ENCODE measurements around the gene RNF212. TPM values are rescaled to one million over a fixed set of nuclear protein-coding genes. Genes with fewer than 3 reads are reported as not detected.

RNF212 gene
- total and polyA plus RNA-seq, 9 of the 15 experiments (the other 6 are each of a cell fraction or from before 2014, with no cell fraction given): 0.04 TPM; not detected in 8

DNA sequence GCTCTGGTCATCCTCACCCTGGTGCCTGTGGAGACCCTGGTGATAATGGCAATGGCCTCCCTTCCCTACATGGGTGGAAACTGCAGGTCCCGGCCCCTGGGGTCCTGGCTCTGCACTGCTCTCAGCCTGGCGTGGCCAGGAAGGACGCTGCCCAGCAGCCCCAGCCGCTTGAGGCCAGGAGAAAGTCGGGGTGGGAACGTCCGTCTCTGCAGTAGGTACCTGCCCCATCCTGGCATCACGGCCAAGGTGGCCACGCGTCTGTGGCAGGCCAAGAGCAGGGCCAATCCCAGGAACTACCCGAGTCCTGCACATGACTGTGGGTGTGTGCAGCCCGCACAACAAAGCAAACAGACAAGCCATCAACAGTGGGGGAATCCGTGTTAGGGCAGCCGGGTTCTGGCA lies 68.2 kb downstream of the RNF212 start:
- FAIRE-seq (no peak), DNase-seq (ENCODE audit: extremely low read depth in 1 of 4, low spot score in 3 of 4) (no peak), ATAC-seq (no peak)
- H3K9ac ChIP-seq (ENCODE audit: insufficient read depth in 1 of 2, low read depth in 2 of 2, low read length in 2 of 2): peak overlapping the region in 1 of 2 experiments; percentile 76; a peak in 2 of 4 replicates
- H3K4me2 ChIP-seq (ENCODE audit: insufficient read depth, low read length): no peak overlapping the region
- intact Hi-C loops (cut with micrococcal nuclease): loop anchor here (10.0 kb wide), 1 partner anchor 50 kb away; the partner anchor contains the start of gene SLC26A1
- no peak overlapping the region for H2AFZ ChIP-seq (ENCODE audit: low read depth, low read length)
- CTCF ChIA-PET (ENCODE audit: low intra/inter-chr PET ratio): no interaction called here
- H3K27me3 ChIP-seq (ENCODE audit: control insufficient read depth in 2 of 2, insufficient read depth in 2 of 2, low read length in 2 of 2): peaks cover 9 to 27% of the 10 kb centered on the region in 2 experiments; a peak in 4 of 5 replicates
- H3K36me3 ChIP-seq (ENCODE audit: control insufficient read depth, insufficient read depth, low read length): no peaks in the 10 kb centered on the region
- no TSS peak for BruUV-seq (replicated peaks)
- in situ Hi-C loops (cut with MboI): no loop called here
- no peaks in the 10 kb centered on the region for H3K79me2 ChIP-seq (ENCODE audit: control insufficient read depth, insufficient read depth, low read length)
- no peaks in the 10 kb centered on the region for H3K9me3 ChIP-seq (replicated peaks; ENCODE audit: control insufficient read depth, insufficient read depth, low read depth, low read length)
- WGBS (ENCODE audit: insufficient coverage, low coverage, missing lambda C conversion rate): 96% methylated on average over 7 of the region's 14 CpGs
- H3K4me1 ChIP-seq (replicated peaks in 1 of 2; ENCODE audit: control insufficient read depth in 2 of 2, insufficient read depth in 2 of 2, low read length in 2 of 2): peaks cover 37 to 77% of the 10 kb centered on the region in 2 experiments
- TF ChIP-seq EWSR1 (IDR thresholded peaks at IDR 0.05; ENCODE audit: borderline replicate concordance, low read depth, partially characterized antibody) (no peak), TFAM (CRISPR knock-in tag; conservative IDR thresholded peaks at IDR 0.05) (no peak), CBX1 (IDR thresholded peaks at IDR 0.05; ENCODE audit: low read depth) (no peak), HMGXB4 (CRISPR knock-in tag; IDR thresholded peaks at IDR 0.05) (no peak), TSC22D4 (tag; IDR thresholded peaks at IDR 0.05) (no peak), FOXK2 (conservative IDR thresholded peaks at IDR 0.05 in 1 of 2, IDR thresholded peaks at IDR 0.05 in 1 of 2; ENCODE audit: low read depth in 2 of 2) (no peak), EHMT2 (IDR thresholded peaks at IDR 0.05) (no peak), ZNF217 (CRISPR knock-in tag; IDR thresholded peaks at IDR 0.05) (no peak), GABPB2 (CRISPR knock-in tag; conservative IDR thresholded peaks at IDR 0.05) (no peak), JUND (IDR thresholded peaks at IDR 0.05; ENCODE audit: borderline replicate concordance, low read depth, low read length) (no peak), JUND (tag; IDR thresholded peaks at IDR 0.05; ENCODE audit: borderline replicate concordance, low read depth, low read length) (no peak), ETS2 (tag; IDR thresholded peaks at IDR 0.05; ENCODE audit: borderline replicate concordance, poor library complexity, severe bottlenecking) (no peak), CREB1 (IDR thresholded peaks at IDR 0.05) (no peak), CREB1 (CRISPR knock-in tag; IDR thresholded peaks at IDR 0.05) (no peak), SREBF2 (CRISPR knock-in tag; IDR thresholded peaks at IDR 0.05) (no peak), ZNF668 (CRISPR knock-in tag; IDR thresholded peaks at IDR 0.05) (no peak), KDM5B (IDR thresholded peaks at IDR 0.05; ENCODE audit: insufficient replicate concordance, low read depth, low read length) (no peak)
- TF ChIP-seq, protein P1, sequence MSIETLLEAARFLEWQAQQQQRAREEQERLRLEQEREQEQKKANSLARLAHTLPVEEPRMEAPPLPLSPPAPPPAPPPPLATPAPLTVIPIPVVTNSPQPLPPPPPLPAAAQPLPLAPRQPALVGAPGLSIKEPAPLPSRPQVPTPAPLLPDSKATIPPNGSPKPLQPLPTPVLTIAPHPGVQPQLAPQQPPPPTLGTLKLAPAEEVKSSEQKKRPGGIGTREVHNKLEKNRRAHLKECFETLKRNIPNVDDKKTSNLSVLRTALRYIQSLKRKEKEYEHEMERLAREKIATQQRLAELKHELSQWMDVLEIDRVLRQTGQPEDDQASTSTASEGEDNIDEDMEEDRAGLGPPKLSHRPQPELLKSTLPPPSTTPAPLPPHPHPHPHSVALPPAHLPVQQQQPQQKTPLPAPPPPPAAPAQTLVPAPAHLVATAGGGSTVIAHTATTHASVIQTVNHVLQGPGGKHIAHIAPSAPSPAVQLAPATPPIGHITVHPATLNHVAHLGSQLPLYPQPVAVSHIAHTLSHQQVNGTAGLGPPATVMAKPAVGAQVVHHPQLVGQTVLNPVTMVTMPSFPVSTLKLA (conservative IDR thresholded peaks at IDR 0.05): no peak
- TF ChIP-seq, protein P2, sequence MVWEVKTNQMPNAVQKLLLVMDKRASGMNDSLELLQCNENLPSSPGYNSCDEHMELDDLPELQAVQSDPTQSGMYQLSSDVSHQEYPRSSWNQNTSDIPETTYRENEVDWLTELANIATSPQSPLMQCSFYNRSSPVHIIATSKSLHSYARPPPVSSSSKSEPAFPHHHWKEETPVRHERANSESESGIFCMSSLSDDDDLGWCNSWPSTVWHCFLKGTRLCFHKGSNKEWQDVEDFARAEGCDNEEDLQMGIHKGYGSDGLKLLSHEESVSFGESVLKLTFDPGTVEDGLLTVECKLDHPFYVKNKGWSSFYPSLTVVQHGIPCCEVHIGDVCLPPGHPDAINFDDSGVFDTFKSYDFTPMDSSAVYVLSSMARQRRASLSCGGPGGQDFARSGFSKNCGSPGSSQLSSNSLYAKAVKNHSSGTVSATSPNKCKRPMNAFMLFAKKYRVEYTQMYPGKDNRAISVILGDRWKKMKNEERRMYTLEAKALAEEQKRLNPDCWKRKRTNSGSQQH (CRISPR knock-in tag; IDR thresholded peaks at IDR 0.05): no peak
- no peaks in the 10 kb centered on the region for H3K9me1 ChIP-seq (ENCODE audit: control insufficient read depth, insufficient read depth, low read length)
- H4K20me1 ChIP-seq (replicated peaks; ENCODE audit: control insufficient read depth, insufficient read depth, low read length): no peaks in the 10 kb centered on the region
- no peak overlapping the region for H3K27ac ChIP-seq (ENCODE audit: extremely low read depth, low read depth, low read length)
- POLR2A ChIA-PET: interaction anchor here (0.7 to 0.8 kb wide), 2 partner anchors 11 to 13 kb away, joined by 3 to 4 read pairs; no protein-coding TSS in a partner anchor
- no peak overlapping the region for H3K4me3 ChIP-seq

Data from K562 (cell line).